Stimulated activated CD8-positive, alpha-beta memory T cell treated with anti-CD3 and anti-CD28 coated beads, Interleukin-12 subunit alpha, Interleukin-12 subunit beta, amount 100 ng/mL, for 4 hours (primary cell): ENCODE data around the gene GRIP2.

ENCODE experiments used
- DNase-seq: peaks from one replicate; pipeline ENCODE4 v3.0.0-alpha.2; 2020; ENCODE audit warnings: low read depth

GRIP2 gene

DNA sequence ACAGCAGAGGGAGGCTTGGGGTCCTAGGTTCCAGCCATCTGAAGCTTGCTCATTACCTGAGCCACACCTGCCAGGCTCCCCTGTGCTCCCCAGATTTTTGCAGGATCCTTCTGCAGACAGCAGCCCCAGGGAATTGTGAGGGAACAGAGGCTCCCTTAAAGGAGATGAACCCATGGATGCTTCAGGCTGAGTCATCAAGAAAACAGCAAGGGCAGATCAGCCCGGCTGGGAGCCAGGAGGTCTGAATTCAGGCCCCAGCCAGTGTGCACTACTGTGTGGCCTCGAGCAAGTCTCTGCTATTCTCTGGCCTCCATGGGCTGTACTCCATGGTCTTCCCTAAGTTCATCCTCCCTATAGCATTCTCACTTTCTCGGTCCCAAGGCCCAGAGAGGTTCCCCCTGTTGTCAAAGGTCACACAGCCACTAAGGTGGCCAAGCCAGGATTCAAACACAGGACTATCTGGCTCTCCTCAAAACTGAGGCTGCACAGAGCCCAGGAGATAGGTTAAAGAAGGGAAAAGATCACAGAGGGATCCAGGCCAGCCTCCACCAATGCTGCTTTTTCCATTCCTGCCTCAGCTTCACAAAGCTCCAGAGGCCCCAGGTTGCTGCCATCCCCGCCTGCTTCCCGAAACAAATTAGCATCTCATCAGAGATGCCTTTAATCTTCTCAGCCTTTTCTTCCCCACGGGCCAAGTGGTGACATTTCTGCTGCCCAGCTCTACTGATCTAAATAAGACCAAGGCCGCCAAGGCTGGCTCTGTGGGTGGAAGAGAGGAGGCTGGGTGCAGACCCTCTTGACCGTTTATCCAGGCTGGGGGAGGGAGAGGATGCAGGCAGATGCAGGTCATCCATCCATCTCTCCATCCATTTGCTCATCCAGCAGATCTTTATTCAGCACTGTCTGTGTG is 21.2 kb upstream of the GRIP2 start:
- DNase-seq, result no peak

GRCh38 chr3:14560110-14560509 is 20.0 kb upstream of the GRIP2 start:
- no peak for DNase-seq

DNA sequence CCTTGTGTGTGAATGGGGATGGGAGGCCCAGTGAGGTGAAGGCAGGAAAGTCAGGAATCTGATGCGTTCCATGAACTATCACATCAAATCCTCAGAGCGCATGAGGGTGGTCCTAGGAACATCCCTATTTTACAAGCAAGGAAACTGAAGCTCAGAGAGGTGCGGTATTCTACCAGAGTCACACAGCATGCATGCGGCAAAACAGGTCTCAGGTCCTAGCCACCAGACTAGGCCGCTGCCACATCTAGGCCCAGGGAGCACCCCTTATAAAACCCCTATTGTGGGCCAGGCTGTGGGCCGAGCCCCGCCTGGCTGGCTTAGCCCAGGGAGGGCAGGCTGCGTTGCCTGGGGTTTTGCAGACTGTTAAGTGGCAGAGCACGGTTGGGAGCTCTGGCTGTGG is 17.9 kb upstream of the GRIP2 start:
- DNase-seq, result no peak

DNA sequence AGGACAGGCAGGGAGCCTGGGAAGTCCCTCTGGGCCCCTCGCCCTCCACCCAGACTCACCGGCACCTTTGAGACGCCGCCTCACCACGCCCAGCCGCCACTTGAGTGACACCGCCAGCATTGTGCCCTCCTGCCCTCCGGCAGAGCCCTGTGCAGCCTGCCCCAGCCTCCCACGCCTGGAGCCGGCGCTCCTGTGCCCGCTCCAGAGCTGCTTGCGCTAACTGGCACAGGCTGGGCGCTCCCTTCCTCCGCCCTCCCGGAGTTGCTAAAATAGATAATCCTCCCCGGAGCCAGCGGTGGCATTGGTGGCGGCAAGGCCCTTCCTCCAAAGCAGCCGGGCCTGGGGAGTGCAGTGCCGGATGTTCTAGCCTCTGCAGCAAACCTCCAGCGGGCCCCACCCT is 15.7 kb upstream of the GRIP2 start:
- no peak for DNase-seq

DNA sequence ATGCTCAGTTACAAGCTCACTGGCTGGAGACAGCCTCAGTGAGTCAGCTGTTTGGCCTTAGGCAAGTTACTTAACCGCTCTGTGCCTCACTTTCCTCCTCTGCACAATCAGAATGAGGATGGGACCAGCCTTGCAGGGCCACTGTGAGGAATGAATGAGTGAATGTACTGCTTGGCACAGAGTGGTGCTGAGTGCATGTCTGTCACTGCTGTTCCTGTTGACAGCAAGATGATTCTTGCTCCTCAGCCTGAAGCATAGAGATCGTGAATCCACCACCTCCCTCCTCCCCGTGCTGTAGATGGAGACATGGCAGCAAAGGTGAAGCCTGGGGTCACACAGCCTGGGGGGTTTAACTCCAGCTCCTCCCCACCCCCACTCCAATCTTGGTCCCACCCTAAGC is 14.6 kb upstream of the GRIP2 start:
- DNase-seq, result no peak

DNA sequence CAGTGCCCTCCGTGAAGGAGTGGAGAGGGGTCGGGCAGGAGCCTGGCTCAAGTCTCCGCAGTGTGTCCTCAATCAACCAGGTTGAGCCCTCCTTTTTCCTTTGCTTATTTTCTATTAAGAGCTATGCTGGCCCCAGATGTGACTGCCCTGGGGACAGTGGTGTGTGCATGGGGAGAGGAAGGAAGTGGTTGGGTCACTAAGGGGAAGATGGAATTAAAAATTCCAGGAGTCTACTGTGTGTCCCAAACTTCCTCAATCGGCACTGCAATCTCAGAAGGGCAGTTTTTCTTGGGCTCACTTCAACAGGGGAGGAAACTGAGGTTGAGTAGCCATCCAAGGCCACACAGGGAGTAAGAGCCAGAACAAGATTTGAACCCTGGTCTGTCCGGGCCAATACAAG is 13.7 kb upstream of the GRIP2 start:
- no peak for DNase-seq

DNA sequence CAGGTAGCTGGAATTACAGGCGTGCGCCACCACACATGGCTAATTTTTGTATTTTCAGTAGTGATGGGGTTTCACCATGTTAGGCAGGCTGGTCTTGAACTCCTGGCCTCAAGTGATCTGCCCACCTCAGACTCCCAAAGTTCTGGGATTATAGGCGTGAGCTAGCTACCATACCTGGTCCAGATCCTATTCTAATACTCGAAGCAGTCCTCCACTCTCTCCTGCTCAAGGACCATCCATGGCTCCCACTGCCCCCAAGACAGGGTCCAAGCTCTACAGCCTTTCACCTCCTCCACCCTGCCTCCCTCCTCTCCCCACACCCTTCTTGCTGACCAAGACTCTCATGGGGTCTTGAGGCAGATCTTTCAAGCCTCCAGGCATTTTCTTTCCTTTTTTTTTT is 12.6 kb upstream of the GRIP2 start:
- no peak for DNase-seq

DNA sequence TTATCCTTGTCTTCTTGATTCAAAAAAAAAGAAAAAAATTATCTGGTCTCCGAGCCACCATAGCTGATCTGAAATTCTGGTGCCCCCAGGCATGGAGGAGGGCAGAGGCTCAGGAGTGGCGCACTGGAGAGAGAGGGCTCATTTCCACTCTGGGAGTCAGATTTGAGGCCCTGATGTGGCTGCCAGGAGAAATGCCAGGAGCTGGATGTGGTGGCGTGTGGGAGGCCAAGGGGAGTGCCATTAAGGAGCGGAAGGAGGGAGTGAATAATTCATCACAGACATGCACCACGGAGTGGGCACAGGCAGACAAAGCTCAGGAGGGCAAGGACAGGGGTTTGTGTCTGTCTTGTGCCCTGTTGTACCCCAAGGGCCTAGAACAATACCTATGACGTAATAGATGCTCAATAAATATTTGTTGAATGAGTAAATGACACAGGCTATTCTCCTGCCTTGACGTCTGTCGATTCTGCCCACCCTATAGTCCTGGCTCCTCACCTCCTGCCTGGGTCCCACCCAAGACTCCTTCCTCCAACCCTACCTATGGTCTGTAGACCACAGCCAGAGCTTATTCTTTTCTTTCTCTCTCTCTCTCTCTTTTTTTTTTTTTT is 12.0 kb upstream of the GRIP2 start:
- no peak for DNase-seq

- DNase-seq, result no peak
These were observed 10.8 kb upstream of the GRIP2 start for GRCh38 chr3:14550651-14551611.

- DNase-seq, result no peak
These were observed 10.0 kb upstream of the GRIP2 start for GRCh38 chr3:14550181-14550580.

DNA sequence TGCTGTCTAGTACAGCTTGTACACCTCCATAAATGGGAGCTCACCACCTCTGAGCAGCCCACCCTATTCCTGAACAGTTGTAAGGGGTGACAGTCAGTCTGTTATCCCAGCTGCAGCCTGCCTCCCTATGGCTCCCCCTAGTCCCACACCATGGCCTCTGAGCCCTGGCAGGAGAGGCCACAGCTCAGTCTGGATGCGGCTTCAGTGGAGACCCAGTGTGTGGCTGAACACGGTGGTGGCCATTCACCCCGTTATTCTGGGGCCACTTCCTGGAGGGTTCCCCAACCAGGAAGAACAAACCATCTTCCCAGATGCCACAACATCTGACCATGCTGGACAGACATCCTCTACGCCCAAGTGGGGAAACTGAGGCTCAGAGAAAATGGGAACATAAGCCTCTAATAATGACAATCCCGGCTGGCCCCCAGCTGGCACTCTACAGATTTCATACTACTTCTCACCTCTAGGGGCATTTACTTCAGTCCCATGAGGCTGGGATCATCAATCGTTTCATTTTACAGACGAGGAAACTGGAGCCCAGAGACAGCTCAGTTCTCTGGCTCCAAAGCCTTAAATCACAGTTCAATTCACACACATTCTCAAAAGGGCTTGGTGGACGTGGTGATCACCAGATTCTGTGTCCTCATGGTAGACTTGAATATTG is 9.2 kb upstream of the GRIP2 start:
- no peak for DNase-seq

DNA sequence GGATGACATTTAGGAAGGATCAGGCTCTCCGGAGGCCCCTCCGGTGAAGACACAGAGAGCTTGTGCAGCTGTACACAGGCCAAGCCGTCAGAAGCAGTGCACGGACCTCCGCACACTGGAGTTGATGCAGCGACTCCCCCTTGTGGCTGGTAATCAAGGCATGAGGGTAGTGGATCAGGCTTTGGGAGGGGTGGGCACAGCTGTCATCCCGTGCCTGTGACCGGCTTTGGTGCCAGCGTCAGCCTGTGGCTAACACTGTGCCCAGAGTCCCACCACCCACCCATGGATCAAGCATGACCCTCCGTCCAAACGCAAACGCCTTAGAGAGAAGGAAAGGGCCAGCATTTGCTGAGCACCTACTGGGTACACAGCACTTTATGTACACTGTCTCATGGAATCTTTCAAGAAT is 8.2 kb upstream of the GRIP2 start:
- no peak for DNase-seq

- no peak for DNase-seq
These were observed 7.6 kb upstream of the GRIP2 start for GRCh38 chr3:14547693-14548092.

DNA sequence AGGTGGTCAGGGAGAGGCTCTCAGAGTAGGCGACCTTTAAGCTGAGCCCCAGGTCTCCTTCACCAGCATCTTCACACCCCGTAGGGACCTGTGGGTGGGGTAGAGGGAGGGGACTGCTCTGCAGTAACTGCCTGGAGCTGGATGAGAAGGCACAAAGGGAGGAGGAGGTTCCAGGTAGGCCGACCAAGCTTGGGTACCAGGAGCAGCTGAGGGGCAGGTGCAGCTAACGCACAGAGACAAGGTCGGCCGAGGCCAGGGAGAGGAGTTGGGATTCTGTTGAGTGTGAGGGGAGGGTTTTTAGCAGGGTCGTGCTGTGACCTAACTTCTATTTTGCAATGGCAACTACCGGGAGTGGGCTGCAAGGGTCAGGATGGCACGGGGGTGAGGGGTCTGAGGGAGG is 5.9 kb upstream of the GRIP2 start:
- DNase-seq, result no peak

GRCh38 chr3:14545251-14545635 is 5.1 kb upstream of the GRIP2 start:
- DNase-seq, result no peak

DNA sequence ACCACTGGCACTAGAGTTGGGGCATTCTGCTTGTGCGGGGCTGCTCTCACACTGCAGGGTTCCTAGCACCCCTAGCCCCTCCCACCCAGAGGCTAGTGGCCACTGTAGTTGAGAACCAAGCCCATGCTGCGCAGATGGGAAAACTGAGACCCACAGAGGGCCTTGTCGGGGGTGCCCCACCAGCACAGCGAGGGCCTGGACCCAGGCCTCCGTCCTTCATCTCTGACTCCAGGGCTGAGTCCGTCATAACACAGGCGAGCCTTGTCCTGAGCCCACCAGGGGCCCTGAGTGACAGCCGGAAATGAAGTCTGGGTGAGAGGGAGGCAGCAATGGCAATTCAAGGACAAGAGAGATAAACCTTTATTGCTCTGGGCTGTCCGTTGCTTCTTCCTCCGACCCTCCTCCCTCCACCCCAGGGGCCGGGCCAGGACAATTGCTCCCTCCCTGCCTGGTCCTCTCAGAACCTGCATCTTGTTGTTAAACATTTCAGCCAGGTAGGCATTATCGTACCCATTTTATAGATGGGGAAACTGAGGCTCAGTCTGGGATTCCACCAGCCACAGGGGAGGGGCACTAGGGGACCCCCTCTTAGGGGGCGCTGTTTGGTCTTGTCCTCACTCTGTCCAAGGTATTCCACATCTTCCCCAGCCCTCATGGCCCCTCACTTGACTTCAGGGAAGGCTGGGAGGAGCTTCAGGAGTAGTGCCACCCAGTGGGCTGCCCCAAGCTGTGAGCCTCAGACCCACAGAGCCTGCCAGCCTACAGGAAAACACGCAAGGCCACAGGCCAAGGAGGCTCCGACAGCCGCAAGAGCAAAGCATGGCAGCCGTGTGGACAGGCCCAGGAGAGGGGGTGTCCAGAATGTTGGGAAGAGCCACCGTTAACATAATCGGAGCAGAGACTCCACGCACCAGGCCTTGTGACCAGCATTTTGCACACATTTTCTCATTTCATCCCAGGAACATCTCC is 4.4 kb upstream of the GRIP2 start:
- DNase-seq, result no peak

- DNase-seq, result no peak
These were observed 3.3 kb upstream of the GRIP2 start for GRCh38 chr3:14543446-14543845.

DNA sequence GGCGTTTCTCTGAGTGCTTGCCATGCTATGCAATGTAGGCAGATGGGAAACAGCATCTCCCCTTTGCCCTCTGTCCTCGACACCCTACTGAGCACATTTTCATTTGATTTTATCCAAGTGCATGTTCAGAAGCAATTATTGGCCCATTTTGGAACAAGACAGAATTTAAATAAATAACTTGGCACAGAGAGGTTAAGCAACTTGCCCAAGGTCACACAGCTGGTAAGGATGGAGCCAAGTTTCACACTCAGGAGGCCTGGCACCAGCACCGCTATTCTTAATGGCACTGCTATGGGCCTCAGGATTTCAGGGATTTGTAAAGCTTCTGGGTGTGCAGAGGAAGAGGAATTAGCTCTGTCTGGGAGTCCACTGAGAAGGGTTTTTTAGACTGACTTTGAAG is 2.5 kb upstream of the GRIP2 start:
- DNase-seq, result no peak

- no peak for DNase-seq
These were observed 1.5 kb upstream of the GRIP2 start for GRCh38 chr3:14541646-14542045.

GRCh38 chr3:14540821-14541385 is 761 bp upstream of the GRIP2 start:
- no peak for DNase-seq

GRCh38 chr3:14539384-14539741 is 779 bp downstream of the GRIP2 start:
- no peak for DNase-seq
